Lower leg skin (tissue), 3 donors: ENCODE measurements around the gene CSMD2.

ENCODE experiments used
- CTCF ChIP-seq, 3 donors: fragments of 450-650 bp; IDR thresholded peaks; one replicate each; pipeline ENCODE4 v1.5.1; 2016; ENCODE audit warnings: antibody characterized with exemption in 3 of 3, mild to moderate bottlenecking in 3 of 3, moderate library complexity in 2 of 3
- POLR2A ChIP-seq, 2 donors: fragments of 450-650 bp; IDR thresholded peaks; one replicate each; pipeline ENCODE4 v1.6.1; 2016 to 2017; ENCODE audit warnings: antibody characterized with exemption in 2 of 2, mild to moderate bottlenecking in 1 of 2, moderate library complexity in 1 of 2

- no peak for TF ChIP-seq CTCF (IDR thresholded peaks at IDR 0.05)
- TF ChIP-seq POLR2A (IDR thresholded peaks at IDR 0.05), result no peak
Measured at GRCh38 chr1:33822396-33822795, 342.6 kb downstream of the CSMD2 start.
